Heart right ventricle (tissue), 16 donors: ENCODE results near the gene SF1. TPM values are rescaled to one million over a fixed set of nuclear protein-coding genes. Genes with fewer than 3 reads are reported as not detected.

Experiments
- ATAC-seq, 8 donors: fragments of 200-7000 bp; cut with Tn5 transposase; one replicate each; pipeline ENCODE4 v1.9.1; 2020; ENCODE audit warnings: mild to moderate bottlenecking in 8 of 8, moderate library complexity in 8 of 8, moderate number of reproducible peaks in 1 of 8
- DNase-seq, 2 donors: peaks; one replicate each; pipeline ENCODE4 v3.0.0-alpha.2; 2020
- H3K27ac ChIP-seq, 10 donors: fragments of 200-600 bp; sonication (generic) in 2 of 10; one replicate each; pipeline versions ENCODE4 v1.5.0 to v1.8.0; 2020 to 2022; ENCODE audit warnings: mild to moderate bottlenecking in 3 of 10
- H3K27me3 ChIP-seq, 7 donors: fragments of 200-600 bp; one replicate each; pipeline ENCODE4 v1.8.0; 2021 to 2022; ENCODE audit warnings: mild to moderate bottlenecking in 2 of 7
- H3K36me3 ChIP-seq, 9 donors: fragments of 200-600 bp; sonication (generic) in 1 of 9; one replicate each; pipeline versions ENCODE4 v1.5.0 to v1.8.0; 2020 to 2022; ENCODE audit warnings: mild to moderate bottlenecking in 2 of 9
- H3K4me1 ChIP-seq, 9 donors: fragments of 200-600 bp; sonication (generic) in 1 of 9; one replicate each; pipeline versions ENCODE4 v1.5.0 to v1.8.0; 2020 to 2022; ENCODE audit warnings: mild to moderate bottlenecking in 4 of 9
- H3K4me3 ChIP-seq, 10 donors: fragments of 200-600 bp; sonication (generic) in 2 of 10; one replicate each; pipeline versions ENCODE4 v1.5.0 to v1.8.0; 2020 to 2022; ENCODE audit warnings: mild to moderate bottlenecking in 7 of 10, moderate library complexity in 2 of 10
- H3K9me3 ChIP-seq, 11 donors: fragments of 200-600 bp in 10 of 11; sonication (generic) in 2 of 11; one replicate each; pipeline versions ENCODE4 v1.5.0 to v1.8.0; 2013 to 2022; ENCODE audit warnings: mild to moderate bottlenecking in 2 of 11, control low read depth in 1 of 11, moderate library complexity in 1 of 11
- CTCF ChIP-seq, 9 donors: fragments of 200-600 bp; sonication (generic) in 2 of 9; IDR thresholded peaks; one replicate each; pipeline versions ENCODE4 v1.5.0 to v1.8.0; 2021 to 2022; ENCODE audit warnings: antibody characterized with exemption in 9 of 9, mild to moderate bottlenecking in 5 of 9, moderate library complexity in 1 of 9
- WGBS, 2 donors: extraction: QIAGEN DNeasy Blood & Tissue Kit; methylation state at CpG; one replicate each; pipeline ENCODE4 v1.1.7; 2013; ENCODE audit warnings: inconsistent platforms in 1 of 2; 5-methylcytosine and 5-hydroxymethylcytosine counted together
- intact Hi-C, 10 donors: fragments of 100-400 bp; cut with DNase I; formaldehyde crosslinking; loops; one replicate each; pipeline versions ENCODE4 v1.11.1 to v1.14.2; 2022
- polyA plus RNA-seq, 2 donors: library from polyadenylated mRNA; stranded (reverse); fragments of 200-250 nt; gene quantifications; one replicate each; pipeline ENCODE4 v1.2.3, GENCODE V29; 2013
- total RNA-seq, 10 donors: library from RNA; stranded (reverse); fragmentation: NEBNext Ultra II Directional in 3 of 10; extraction: Animal tissue kit (Norgen Biotek cat#: 25700) in 3 of 10; gene quantifications; one replicate each; pipeline versions ENCODE4 v1.2.1 to v1.2.4, GENCODE V29; 2021 to 2023
- donor health status: Arrhythmogenic right ventricular cardiomyopathy.
- donor health status: ischemic (EF 13 %, LVEDD 7.1; RV severe dilation, severe dysfunction).
- donor health status: healthy with polysubstance abuse.
- donor health status: DM: no; HTN: yes; CAD: no.
- donor health status: DM: no; HTN: no; CAD: no.
- donor health status: ischemic (EF 25% LVEDD 6.9; RV normal size, moderate dysfunction).
- donor health status: ischemic (EF 25% LVEDD 5.7; RV mildly dilated, moderate dysfunction).
- donor health status: healthy.
- donor health status: DM: yes; HTN: yes; CAD: no.
- donor health status: Ischemic cardiomyopathy.
- donor health status: ischemic (EF 35%, LVEDD 5.7; RV mildly dilated, moderate dysfunction).
- donor health status: nonischemic (EF 11% LVEDD 7.7; RV severe dilation, severe dysfunction).
- donor health status: DM: yes; HTN: yes; CAD: no.
- donor health status: PGD.
- donor health status: ischemic (EF 29% LVEDD 5.4; RV normal size, mild dysfunction).
- donor health status: nonischemic (EF 23%, LVEDD 6.1; RV moderate dilation, normal function).

The SF1 gene
- total and polyA plus RNA-seq, 12 donors: 45.6 to 201 (median 160) TPM

GRCh38 chr11:64744544-64745188, 33.7 kb downstream of the SF1 start:
- Histone ChIP-seq H3K27ac (peak overlapping the region; percentile 91 to 99 (median 96)), H3K4me1 (peaks cover 16 to 44% (median 41%) of the 10 kb centered on the region in 9 donors), H3K36me3 (peaks cover 0 to 14% (median 0%) of the 10 kb centered on the region in 9 donors), H3K27me3 (no peaks in the 10 kb centered on the region), H3K4me3 (peak overlapping the region; percentile 44 to 80 (median 68)), H3K9me3 (no peaks in the 10 kb centered on the region)
- no peak for ATAC-seq
- 1 to 2% methylated on average over 29 to 89 of the region's 89 CpGs for WGBS, 2 donors
- TF ChIP-seq CTCF (IDR thresholded peaks at IDR 0.05): no peak
- DNase-seq: no peak
- intact Hi-C loops: loop anchor here in 1 of 10 donors (5.0 kb wide), 1 partner anchor 33 kb away; the partner anchor contains the start of gene SF1

- no peaks in the 10 kb centered on the region for H3K27me3 ChIP-seq
- WGBS, 2 donors: 1% methylated on average over 57 of the region's 57 CpGs
- intact Hi-C loops: loop anchor here in 1 of 10 donors (5.0 kb wide), 1 partner anchor 33 kb away; the partner anchor contains the start of gene SF1
- H3K36me3 ChIP-seq: peaks cover 0 to 22% (median 0%) of the 10 kb centered on the region in 9 donors
- peaks cover 16 to 44% (median 41%) of the 10 kb centered on the region in 9 donors for H3K4me1 ChIP-seq
- peak; percentile 40 to 64 (median 55) for ATAC-seq
- H3K9me3 ChIP-seq: no peaks in the 10 kb centered on the region
- peak; percentile 68 to 85 (median 79) for TF ChIP-seq CTCF (IDR thresholded peaks at IDR 0.05)
- peak within 1 kb of the TSS; percentile 44 to 80 (median 68) for H3K4me3 ChIP-seq
- H3K27ac ChIP-seq: peak within 1 kb of the TSS; percentile 91 to 99 (median 96)
- peak; percentile 90 to 92 for DNase-seq
These were observed 34.5 kb downstream of the SF1 start, which contains the start of gene RASGRP2 for GRCh38 chr11:64743591-64744543. TSS of gene RASGRP2 (minus strand) at chr11:64744142. CDS start at chr11:64742866, 1,276 bp downstream.

- Histone ChIP-seq H3K27me3 (no peaks in the 10 kb centered on the region), H3K4me3 (peak overlapping the region; percentile 43 to 80 (median 68)), H3K4me1 (peaks cover 16 to 44% (median 41%) of the 10 kb centered on the region in 9 donors), H3K36me3 (peaks cover 0 to 23% (median 0%) of the 10 kb centered on the region in 9 donors), H3K9me3 (no peaks in the 10 kb centered on the region), H3K27ac (peak overlapping the region; percentile 82 to 99 (median 96))
- WGBS, 2 donors: 0% methylated on average over 51 to 58 of the region's 58 CpGs
- peak; percentile 77 to 88 for DNase-seq
- TF ChIP-seq CTCF (IDR thresholded peaks at IDR 0.05): peak; percentile 83 to 92 (median 88)
- peak; percentile 35 to 64 (median 52) for ATAC-seq
- intact Hi-C loops: loop anchor here in 1 of 10 donors (5.0 kb wide), 1 partner anchor 34 kb away; the partner anchor contains the start of gene SF1
These were observed 35.3 kb downstream of the SF1 start for GRCh38 chr11:64742889-64743590.
